ENCODE data around the gene SUFU. TPM values are rescaled to one million over a fixed set of nuclear protein-coding genes. Genes with fewer than 3 reads are reported as not detected.

SUFU gene
- total RNA-seq, 1 donor from 2014 or later: 14.3 TPM

DNA sequence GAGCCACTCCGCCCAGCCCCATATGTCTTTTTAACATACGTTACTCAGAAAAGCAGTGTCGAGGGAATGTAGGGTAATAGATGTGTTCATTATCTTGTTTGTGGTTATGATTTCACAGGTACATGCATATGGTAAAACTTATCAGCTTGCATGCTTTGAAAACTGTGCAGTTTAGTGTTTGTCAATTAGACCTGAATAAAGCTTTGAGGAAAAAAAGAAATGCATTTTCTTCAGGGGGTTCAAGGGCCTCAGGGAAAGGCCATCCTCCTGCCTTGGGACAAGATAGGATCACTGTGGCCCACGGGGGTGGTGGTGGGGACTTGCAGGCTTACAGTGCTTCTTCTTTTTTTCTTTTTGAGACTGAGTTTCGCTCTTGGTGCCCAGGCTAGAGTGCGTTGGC, 36.5 kb upstream of the SUFU start:
- TF ChIP-seq, protein P1, sequence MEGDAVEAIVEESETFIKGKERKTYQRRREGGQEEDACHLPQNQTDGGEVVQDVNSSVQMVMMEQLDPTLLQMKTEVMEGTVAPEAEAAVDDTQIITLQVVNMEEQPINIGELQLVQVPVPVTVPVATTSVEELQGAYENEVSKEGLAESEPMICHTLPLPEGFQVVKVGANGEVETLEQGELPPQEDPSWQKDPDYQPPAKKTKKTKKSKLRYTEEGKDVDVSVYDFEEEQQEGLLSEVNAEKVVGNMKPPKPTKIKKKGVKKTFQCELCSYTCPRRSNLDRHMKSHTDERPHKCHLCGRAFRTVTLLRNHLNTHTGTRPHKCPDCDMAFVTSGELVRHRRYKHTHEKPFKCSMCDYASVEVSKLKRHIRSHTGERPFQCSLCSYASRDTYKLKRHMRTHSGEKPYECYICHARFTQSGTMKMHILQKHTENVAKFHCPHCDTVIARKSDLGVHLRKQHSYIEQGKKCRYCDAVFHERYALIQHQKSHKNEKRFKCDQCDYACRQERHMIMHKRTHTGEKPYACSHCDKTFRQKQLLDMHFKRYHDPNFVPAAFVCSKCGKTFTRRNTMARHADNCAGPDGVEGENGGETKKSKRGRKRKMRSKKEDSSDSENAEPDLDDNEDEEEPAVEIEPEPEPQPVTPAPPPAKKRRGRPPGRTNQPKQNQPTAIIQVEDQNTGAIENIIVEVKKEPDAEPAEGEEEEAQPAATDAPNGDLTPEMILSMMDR (IDR thresholded peaks at IDR 0.05): no peak
- Histone ChIP-seq H3K4me3 (no peak overlapping the region), H3K36me3 (peaks cover 22% of the 10 kb centered on the region), H3K27ac (no peak overlapping the region), H3K27me3 (ENCODE audit: low read depth) (no peaks in the 10 kb centered on the region), H3K4me1 (peaks cover 28% of the 10 kb centered on the region), H3K9me3 (no peaks in the 10 kb centered on the region)
- intact Hi-C loops (cut with DNase I): no loop called here
- DNase-seq (no peak), ATAC-seq (no peak)

DNA sequence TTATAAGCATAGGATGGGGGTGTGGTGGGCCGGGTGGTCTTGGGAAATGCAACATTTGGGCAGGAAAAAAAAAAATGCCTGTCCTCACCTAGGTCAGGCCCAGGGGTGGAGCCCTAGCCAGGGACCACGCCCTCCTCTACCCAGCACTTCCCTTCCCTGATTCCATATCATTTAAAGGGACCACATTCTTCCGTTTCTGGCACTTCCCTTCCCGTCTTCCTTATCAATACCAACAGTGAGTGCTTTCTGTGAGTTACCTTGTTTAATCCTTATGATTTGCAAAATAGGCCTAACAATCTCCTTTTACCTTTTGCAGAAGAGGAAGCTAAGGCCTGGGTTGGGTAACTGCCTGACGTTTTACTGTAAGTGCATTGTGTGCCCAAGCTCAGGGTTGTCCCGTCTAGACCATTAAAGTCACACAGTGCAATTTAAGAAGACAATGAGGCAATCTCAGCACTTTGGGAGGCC, 35.8 kb upstream of the SUFU start:
- ATAC-seq: peak; percentile 53 to 69
- no peaks in the 10 kb centered on the region for H3K9me3 ChIP-seq
- H3K36me3 ChIP-seq: peaks cover 23% of the 10 kb centered on the region
- H3K27ac ChIP-seq: peak overlapping the region; percentile 60
- peak; percentile 62 for DNase-seq
- TF ChIP-seq, protein P1 (IDR thresholded peaks at IDR 0.05): no peak
- H3K4me1 ChIP-seq: peaks cover 22% of the 10 kb centered on the region
- H3K4me3 ChIP-seq: no peak overlapping the region
- H3K27me3 ChIP-seq (ENCODE audit: low read depth): no peaks in the 10 kb centered on the region
- intact Hi-C loops (cut with DNase I): no loop called here

DNA sequence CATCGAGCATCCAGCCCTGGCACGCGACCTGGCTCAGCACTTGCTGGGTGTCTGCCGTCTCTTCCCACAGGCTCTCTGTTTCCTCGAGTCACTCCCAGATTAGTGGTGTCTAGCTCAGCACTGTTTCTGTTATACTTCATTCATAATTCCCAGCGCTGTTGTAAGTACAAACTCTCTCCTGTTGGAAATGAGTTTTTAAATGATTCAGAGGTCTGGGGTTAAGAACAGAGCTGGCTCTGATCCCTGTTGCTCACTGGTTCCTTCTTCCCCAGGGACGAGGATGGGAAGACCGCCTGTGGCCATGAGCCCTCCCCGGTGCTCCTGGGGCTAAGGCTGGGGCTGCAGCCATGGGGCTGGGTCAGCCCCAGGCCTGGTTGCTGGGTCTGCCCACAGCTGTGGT, 35.1 kb upstream of the SUFU start:
- ATAC-seq (peak in 1 of 2 donors; percentile 7), DNase-seq (no peak)
- Histone ChIP-seq H3K36me3 (peaks cover 27% of the 10 kb centered on the region), H3K27ac (peak overlapping the region; percentile 60), H3K27me3 (ENCODE audit: low read depth) (no peaks in the 10 kb centered on the region), H3K4me3 (no peak overlapping the region), H3K4me1 (peaks cover 22% of the 10 kb centered on the region), H3K9me3 (no peaks in the 10 kb centered on the region)
- intact Hi-C loops (cut with DNase I): no loop called here
- TF ChIP-seq, protein P1 (IDR thresholded peaks at IDR 0.05): no peak

DNA sequence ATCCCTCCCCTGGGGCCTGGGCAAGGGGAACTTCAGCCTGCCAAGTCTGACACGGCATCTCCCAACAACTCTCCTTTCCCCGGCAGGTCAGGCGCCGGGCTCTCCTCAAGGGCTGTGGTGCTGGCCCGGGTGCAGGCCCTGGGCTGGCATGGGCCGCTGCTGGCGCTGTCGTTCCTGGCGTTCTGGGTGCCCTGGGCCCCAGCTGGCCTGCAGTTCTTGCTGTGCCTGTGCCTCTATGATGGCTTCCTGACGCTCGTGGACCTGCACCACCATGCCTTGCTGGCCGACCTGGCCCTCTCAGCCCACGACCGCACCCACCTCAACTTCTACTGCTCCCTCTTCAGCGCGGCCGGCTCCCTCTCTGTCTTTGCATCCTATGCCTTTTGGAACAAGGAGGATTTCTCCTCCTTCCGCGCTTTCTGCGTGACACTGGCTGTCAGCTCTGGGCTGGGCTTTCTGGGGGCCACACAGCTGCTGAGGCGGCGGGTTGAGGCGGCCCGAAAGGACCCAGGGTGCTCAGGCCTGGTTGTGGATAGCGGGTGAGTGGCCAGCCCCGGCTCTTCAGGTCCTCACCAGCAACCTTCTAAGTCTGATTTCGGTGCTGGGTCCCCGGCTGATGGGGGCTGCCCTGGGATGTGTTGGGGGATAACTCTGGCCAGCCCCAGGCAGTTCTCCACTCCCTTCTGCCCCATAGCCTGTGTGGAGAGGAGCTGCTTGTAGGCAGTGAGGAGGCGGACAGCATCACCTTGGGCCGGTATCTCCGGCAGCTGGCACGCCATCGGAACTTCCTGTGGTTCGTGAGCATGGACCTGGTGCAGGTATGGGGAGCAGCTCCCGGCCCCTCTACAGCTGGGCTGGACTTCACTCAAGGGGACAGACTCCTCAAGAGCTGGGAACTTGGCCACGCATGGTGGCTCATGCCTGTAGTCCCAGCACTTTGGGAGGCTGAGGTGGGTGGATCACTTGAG, 32.9 kb upstream of the SUFU start:
- H3K4me3 ChIP-seq: no peak overlapping the region
- H3K27me3 ChIP-seq (ENCODE audit: low read depth): no peaks in the 10 kb centered on the region
- ATAC-seq (no peak), DNase-seq (no peak)
- TF ChIP-seq, protein P1 (IDR thresholded peaks at IDR 0.05): no peak
- intact Hi-C loops (cut with DNase I): no loop called here
- H3K27ac ChIP-seq: no peak overlapping the region
- H3K36me3 ChIP-seq: peaks cover 34% of the 10 kb centered on the region
- H3K4me1 ChIP-seq: peaks cover 22% of the 10 kb centered on the region
- no peaks in the 10 kb centered on the region for H3K9me3 ChIP-seq

DNA sequence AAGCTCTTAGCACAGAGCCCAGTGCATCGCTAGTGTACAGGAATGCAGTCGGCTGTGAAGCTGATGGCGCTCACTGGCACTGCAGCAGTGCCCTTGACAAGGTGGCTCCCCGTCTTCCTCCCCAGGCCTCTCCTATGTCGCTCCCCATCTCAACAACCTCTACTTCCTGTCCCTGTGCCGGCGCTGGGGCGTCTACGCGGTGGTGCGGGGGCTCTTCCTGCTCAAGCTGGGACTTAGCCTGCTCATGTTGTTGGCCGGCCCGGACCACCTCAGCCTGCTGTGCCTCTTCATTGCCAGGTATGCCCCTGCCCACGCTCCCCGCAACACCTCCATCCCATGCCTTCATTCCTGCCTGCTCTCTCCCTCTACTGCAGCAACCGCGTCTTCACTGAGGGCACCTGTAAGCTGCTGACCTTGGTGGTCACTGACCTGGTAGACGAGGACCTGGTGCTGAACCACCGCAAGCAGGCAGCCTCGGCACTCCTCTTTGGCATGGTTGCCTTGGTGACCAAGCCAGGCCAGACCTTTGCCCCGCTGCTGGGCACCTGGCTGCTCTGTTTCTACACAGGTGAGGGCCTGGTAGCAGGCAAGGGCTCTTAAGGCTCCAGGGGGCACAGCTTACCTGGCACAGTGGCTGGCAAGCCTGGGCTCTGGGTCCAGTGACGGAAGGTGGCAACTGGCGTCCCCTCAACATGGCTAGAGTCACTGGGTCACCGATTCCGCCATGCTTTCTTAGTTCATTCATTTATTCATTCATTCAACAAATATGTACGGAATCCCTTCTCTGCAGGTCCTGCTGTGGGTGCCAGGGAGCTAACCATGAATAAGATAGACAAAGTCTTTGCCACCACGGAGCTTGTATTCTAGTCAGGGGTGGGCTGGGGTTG, 30.1 kb upstream of the SUFU start:
- H3K4me3 ChIP-seq: no peak overlapping the region
- H3K36me3 ChIP-seq: peaks cover 34% of the 10 kb centered on the region
- TF ChIP-seq, protein P1 (IDR thresholded peaks at IDR 0.05): no peak
- H3K27me3 ChIP-seq (ENCODE audit: low read depth): no peaks in the 10 kb centered on the region
- intact Hi-C loops (cut with DNase I): no loop called here
- DNase-seq: no peak
- peaks cover 12% of the 10 kb centered on the region for H3K4me1 ChIP-seq
- no peak for ATAC-seq
- H3K9me3 ChIP-seq: no peaks in the 10 kb centered on the region
- H3K27ac ChIP-seq: no peak overlapping the region
